ENCODE data around the gene TERT.
"Not testable (repeated sequence)": the region's sequence is repeated elsewhere in the genome, so short reads cannot be mapped to it uniquely, and the experiment has no call there.

The TERT gene

DNA sequence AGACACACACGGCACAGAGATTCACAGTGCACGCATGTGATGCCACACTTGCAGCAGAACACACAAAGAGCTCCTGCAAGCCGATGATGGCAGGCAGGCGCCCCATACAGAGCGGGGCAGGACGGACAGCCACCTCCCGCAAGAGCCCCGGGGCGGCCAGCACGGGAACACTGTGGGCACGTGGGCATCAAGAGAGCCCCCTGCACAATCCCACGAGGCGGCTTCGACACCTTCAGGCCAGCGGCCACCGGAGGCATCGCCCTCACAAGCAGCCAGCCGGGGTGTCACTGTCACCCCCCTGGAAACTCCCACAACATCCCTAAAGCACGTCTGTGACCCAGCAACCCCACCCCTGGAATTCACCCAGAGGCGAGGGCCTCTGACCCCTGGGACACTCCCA lies 17.9 kb downstream of the TERT start:
- Histone ChIP-seq H3K9ac (ENCODE audit: low read depth, low read length) (no peak overlapping the region), H3K36me3 (ENCODE audit: insufficient read depth, low read length) (no peaks in the 10 kb centered on the region), H3K9me3 (ENCODE audit: control insufficient read depth, insufficient read depth, low read length) (no peaks in the 10 kb centered on the region), H3K4me1 (ENCODE audit: insufficient read depth, low read length) (no peaks in the 10 kb centered on the region)

DNA sequence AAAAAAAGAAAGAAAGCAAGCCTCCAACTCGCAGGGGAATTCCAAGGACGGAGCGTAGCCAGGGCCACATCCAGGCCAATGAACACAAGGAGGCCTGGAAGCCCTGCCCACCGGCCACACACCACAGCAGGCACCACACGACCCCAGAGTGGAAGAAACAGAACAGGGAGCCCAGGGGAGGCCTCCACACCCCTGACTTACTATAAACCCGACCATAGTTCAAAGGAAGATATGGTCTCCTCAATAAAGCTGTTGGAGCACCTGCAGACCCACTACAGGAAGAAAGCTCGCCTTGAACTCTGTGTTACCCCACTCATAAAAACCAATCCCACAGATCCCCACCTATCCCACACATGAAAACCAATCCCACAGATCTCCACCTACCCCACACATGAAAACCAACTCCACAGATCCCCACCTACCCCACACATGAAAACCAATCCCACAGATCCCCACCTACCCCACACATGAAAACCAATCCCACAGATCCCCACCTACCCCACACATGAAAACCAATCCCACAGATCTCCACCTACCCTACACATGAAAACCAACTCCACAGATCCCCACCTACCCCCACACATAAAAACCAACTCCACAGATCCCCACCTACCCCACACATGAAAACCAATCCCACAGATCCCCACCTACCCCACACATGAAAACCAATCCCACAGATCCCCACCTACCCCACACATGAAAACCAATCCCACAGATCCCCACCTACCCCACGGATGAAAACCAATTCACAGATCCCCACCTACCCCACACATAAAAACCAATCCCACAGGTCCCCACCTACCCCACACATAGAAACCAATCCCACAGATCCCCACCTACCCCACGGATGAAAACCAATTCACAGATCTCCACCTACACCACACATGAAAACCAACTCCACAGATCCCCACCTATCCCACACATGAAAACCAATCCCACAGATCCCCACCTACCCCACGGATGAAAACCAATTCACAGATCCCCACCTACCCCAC lies 19.2 kb downstream of the TERT start:
- not testable (repeated sequence) for H3K4me1 ChIP-seq (ENCODE audit: insufficient read depth, low read length); H3K9ac ChIP-seq (ENCODE audit: low read depth, low read length); H3K9me3 ChIP-seq (ENCODE audit: control insufficient read depth, insufficient read depth, low read length); H3K36me3 ChIP-seq (ENCODE audit: insufficient read depth, low read length)

DNA sequence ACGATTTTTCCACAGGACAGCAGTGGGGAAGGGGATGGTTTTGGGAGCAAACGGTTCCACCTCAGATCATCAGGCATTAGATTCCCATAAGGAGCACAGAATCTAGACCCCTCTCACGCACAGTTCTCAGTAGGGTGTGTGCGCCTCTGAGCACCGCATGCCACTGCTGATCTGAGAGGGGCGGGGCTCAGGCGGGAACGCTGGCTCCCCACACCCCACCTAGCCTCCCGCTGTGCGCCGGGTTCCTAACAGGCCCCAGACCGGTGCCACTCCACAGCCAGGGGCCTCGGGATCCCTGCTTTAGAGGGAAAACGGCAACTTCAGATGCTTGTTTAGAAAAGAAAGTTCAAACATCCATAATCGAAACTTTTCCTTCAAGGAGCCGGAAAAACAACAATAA lies 20.4 kb downstream of the TERT start:
- H3K9ac ChIP-seq (ENCODE audit: low read depth, low read length) = no peak overlapping the region
- no peaks in the 10 kb centered on the region for H3K4me1 ChIP-seq (ENCODE audit: insufficient read depth, low read length)
- H3K36me3 ChIP-seq (ENCODE audit: insufficient read depth, low read length) = no peaks in the 10 kb centered on the region
- H3K9me3 ChIP-seq (ENCODE audit: control insufficient read depth, insufficient read depth, low read length) = no peaks in the 10 kb centered on the region

DNA sequence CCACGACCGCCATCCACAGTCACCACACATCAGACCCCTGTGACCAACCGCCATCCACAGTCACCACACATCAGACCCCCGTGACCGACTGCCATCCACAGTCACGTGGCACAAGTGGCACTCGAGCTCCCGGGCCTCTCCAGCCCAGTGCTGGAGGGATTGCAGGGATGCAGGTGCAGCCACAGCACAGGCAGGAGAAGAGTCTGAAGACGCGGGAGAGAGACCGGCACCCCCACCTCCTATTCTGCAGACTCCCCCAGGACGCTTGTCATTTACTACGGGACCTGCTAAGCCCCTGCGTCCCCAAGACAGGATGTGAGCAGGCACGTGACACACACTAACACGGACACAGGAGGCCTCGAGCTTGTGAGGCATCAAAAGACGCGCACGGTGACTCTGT lies 21.1 kb downstream of the TERT start:
- no peak overlapping the region for H3K9ac ChIP-seq (ENCODE audit: low read depth, low read length)
- H3K4me1 ChIP-seq (ENCODE audit: insufficient read depth, low read length) = no peaks in the 10 kb centered on the region
- no peaks in the 10 kb centered on the region for H3K9me3 ChIP-seq (ENCODE audit: control insufficient read depth, insufficient read depth, low read length)
- no peaks in the 10 kb centered on the region for H3K36me3 ChIP-seq (ENCODE audit: insufficient read depth, low read length)

DNA sequence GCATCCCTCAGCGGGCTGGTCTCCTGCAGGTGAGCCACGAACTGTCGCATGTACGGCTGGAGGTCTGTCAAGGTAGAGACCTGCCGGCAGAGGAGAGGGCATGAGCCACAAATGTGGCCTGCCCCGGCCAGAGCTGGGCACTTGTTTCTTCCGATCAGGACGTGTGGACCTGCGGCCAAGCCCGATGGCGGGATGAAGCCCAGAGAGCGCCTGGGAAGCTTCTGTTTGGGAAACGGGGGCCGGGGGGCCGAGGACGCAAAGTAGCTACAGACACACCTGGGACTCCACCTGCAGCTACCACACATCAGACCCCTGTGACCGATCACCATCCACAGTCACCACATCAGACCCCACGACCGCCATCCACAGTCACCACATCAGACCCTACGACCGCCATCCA lies 22.7 kb downstream of the TERT start:
- Histone ChIP-seq H3K9me3 (ENCODE audit: control insufficient read depth, insufficient read depth, low read length) (no peaks in the 10 kb centered on the region), H3K9ac (ENCODE audit: low read depth, low read length) (no peak overlapping the region), H3K4me1 (ENCODE audit: insufficient read depth, low read length) (no peaks in the 10 kb centered on the region), H3K36me3 (ENCODE audit: insufficient read depth, low read length) (no peaks in the 10 kb centered on the region)

DNA sequence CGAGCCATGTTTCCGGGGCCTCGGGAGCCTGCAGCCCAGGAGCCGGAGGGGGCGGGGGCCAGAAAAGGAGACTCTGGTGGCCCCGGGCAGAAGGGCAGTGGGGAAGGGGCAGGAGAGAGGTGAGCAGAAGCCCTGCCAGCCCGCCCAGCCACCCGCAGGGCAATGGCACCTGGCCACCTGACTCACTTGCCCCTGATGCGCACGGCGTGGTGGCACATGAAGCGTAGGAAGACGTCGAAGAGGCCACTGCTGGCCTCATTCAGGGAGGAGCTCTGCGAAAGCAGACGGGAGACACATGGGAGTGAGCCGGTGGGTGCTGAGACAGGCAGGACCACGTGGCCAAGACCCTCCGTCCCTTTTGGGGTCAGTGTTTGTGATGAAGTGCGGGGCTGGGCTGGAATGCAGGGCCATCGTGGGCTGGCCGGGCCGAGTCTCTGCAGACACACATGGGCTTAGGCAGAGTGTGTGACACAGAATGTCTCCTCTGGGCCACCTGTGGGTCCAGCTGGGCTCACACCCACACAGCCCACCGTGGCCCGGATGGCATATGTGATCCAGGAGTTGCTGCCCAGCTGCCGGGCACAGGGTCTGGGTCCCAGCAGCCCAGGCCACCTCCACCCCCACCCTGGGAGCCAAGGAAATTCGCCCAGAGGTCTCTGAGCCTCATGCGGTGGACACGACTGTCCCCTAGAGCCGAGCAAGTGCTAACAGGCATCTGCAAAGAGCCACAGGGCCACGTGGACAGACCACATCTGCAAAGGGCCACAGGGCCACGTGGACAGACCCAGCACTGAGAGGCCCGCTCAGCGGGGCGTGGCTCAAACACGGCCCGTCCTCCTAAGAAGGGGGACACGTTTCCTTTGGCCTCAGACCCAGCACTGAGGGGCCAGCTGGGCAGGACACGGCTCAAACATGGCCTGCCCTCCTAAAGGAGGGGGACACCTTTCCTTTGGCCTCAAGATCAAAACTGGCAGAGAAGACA lies 23.6 kb downstream of the TERT start:
- H3K36me3 ChIP-seq (ENCODE audit: insufficient read depth, low read length) = no peaks in the 10 kb centered on the region
- H3K4me1 ChIP-seq (ENCODE audit: insufficient read depth, low read length) = no peaks in the 10 kb centered on the region
- H3K9ac ChIP-seq (ENCODE audit: low read depth, low read length) = no peak overlapping the region
- no peaks in the 10 kb centered on the region for H3K9me3 ChIP-seq (ENCODE audit: control insufficient read depth, insufficient read depth, low read length)

DNA sequence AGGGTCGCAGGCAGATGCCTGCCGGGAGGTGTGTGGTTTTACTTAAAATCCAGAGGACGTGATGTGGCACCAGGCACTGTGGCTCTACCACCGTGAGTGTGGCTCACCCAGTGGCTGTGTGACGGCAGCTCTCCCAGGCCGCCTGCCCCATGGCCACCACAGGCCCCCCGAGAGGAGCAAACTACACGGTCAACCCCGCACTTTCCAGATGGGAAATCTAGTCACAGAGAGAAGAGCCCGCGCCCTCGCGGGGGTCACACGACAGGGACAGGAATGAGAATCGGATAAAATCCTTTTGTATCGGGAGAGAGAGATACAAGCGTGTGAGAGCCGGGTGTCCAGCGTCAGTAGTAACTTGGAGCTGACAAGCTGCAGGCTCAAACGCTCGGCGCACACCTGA lies 24.4 kb downstream of the TERT start:
- Histone ChIP-seq H3K4me1 (ENCODE audit: insufficient read depth, low read length) (no peaks in the 10 kb centered on the region), H3K9me3 (ENCODE audit: control insufficient read depth, insufficient read depth, low read length) (no peaks in the 10 kb centered on the region), H3K36me3 (ENCODE audit: insufficient read depth, low read length) (no peaks in the 10 kb centered on the region), H3K9ac (ENCODE audit: low read depth, low read length) (no peak overlapping the region)

DNA sequence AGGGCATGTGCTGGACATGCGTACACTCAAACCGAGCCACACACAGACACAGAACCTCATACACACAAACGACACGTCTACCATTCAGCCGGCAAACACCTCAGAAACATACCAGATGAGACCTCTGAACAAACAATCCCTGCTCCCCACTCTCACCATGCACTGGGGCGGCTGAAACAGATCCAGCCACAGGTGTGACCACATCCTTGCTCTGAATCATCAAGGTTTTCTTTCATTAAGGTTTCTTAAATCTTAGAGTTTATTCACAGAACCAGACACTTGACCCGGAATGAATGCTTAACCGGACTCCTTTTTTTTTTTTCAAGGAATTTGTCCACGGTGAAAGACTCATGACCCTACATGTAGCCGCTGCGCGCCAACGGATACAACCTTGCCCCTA lies 26.2 kb downstream of the TERT start:
- H3K9ac ChIP-seq (ENCODE audit: low read depth, low read length) = no peak overlapping the region
- H3K4me1 ChIP-seq (ENCODE audit: insufficient read depth, low read length) = no peaks in the 10 kb centered on the region
- H3K9me3 ChIP-seq (ENCODE audit: control insufficient read depth, insufficient read depth, low read length) = no peaks in the 10 kb centered on the region
- H3K36me3 ChIP-seq (ENCODE audit: insufficient read depth, low read length) = no peaks in the 10 kb centered on the region

DNA sequence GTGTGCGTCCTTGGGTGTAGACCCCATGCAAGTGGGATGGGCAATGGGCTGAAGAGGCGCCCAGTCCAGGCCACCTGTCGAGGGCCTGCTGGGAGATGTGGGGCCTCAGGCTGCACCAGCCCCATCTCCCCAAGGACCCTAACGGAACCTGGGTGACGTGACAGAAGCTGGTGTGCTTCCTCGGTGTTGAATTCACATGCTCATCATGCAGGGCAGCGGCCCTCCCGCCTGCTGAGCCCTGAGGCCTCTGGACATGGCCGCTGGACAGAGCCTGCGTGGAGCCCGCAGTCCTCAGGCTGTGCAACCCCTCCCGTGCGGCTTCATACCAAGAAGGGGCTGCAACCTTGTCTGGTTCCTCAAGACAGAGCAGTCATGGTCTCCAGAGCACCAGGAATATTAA lies 26.8 kb downstream of the TERT start:
- Histone ChIP-seq H3K9ac (ENCODE audit: low read depth, low read length) (no peak overlapping the region), H3K4me1 (ENCODE audit: insufficient read depth, low read length) (no peaks in the 10 kb centered on the region), H3K36me3 (ENCODE audit: insufficient read depth, low read length) (no peaks in the 10 kb centered on the region; the same call in 1 of the 2 replicates), H3K9me3 (ENCODE audit: control insufficient read depth, insufficient read depth, low read length) (peaks cover 4% of the 10 kb centered on the region; the same call in 1 of the 2 replicates)

DNA sequence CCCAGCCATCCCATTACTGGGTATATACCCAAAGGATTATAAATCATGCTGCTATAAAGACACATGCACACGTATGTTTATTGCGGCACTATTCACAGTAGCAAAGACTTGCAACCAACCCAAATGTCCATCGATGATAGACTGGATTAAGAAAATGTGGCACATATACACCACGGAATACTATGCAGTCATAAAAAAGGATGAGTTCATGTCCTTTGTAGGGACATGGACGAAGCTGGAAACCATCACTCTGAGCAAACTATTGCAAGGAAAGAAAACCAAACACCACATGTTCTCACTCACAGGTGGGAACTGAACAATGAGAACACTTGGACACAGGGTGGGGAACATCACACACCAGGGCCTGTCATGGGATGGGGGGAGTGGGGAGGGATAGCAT lies 27.4 kb downstream of the TERT start:
- H3K9ac ChIP-seq (ENCODE audit: low read depth, low read length); H3K4me1 ChIP-seq (ENCODE audit: insufficient read depth, low read length); H3K36me3 ChIP-seq (ENCODE audit: insufficient read depth, low read length): not testable (repeated sequence)
- peaks cover 10% of the 10 kb centered on the region for H3K9me3 ChIP-seq (ENCODE audit: control insufficient read depth, insufficient read depth, low read length)

DNA sequence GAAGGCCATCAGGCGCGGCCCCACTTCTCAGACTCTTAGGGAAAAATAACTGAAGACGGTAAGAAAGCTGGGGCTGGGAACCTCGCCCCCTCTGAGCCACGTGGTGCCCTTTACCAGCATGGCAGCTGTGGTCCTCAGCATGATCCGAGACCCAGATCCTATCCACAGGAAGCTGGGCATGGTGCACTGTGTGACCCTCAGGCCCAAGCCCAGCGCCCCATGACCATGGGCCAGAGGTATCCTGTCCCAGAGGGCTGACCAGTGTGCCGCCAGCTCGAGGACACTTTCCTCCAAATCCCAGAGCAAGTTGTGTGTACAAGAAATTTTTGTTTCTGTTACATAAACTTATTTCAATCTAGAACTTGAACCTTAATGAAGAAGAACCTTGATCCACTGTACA lies 28.1 kb downstream of the TERT start:
- peaks cover 17% of the 10 kb centered on the region for H3K9me3 ChIP-seq (ENCODE audit: control insufficient read depth, insufficient read depth, low read length)
- H3K9ac ChIP-seq (ENCODE audit: low read depth, low read length) = no peak overlapping the region
- no peaks in the 10 kb centered on the region for H3K4me1 ChIP-seq (ENCODE audit: insufficient read depth, low read length)
- H3K36me3 ChIP-seq (ENCODE audit: insufficient read depth, low read length) = peaks cover 6% of the 10 kb centered on the region; the same call in 1 of the 2 replicates

DNA sequence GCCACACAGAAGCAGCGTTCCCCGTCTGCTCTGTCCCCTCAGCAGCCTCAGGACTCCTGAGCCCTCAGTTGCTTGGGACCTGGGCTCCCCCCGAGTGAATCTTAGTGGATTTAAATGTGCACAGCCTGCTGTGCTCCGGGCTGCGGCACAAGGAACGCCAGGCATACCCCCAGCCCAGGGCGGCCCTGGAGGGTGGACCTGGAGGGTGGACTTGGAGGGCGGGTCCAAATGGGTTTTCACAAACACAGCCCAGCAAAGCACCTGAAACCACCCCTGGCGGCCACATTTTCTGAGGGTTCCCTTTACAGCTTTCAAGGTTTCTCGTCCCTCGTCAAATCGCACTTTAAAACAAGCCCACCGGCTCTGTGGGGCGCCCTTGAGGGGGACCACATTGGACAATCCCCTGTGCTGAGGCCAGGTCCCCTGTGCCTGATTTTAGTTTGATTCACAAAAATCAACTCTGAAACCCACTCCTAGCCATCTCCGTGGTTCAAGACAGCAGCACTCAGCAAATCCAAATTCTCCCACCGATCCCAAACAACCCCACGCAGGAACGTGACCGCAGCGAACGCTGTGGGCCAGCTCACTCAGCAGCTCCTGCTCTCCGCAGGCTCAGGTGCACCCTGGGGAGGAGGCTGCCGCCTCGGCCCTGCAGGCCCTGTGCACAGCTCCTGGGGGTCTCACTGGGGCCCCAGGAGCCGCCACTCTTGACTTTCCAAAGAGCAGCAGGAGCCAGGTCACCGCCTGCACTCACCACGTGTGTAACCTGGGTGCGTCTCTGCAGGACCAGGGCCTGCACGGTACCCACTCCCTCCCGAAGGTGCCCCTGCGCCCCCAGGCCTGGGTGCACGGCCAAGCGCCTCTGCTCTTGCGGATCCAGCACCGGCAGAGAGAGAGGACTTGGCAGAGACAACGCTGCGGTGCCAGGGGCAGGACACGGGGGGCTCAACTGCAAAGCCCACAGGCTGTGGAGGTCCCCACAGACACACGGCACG lies 29.1 kb downstream of the TERT start:
- Histone ChIP-seq H3K9ac (ENCODE audit: low read depth, low read length) (no peak overlapping the region), H3K36me3 (ENCODE audit: insufficient read depth, low read length) (peaks cover 6% of the 10 kb centered on the region; the same call in 1 of the 2 replicates), H3K9me3 (ENCODE audit: control insufficient read depth, insufficient read depth, low read length) (peaks cover 19% of the 10 kb centered on the region), H3K4me1 (ENCODE audit: insufficient read depth, low read length) (no peaks in the 10 kb centered on the region)

DNA sequence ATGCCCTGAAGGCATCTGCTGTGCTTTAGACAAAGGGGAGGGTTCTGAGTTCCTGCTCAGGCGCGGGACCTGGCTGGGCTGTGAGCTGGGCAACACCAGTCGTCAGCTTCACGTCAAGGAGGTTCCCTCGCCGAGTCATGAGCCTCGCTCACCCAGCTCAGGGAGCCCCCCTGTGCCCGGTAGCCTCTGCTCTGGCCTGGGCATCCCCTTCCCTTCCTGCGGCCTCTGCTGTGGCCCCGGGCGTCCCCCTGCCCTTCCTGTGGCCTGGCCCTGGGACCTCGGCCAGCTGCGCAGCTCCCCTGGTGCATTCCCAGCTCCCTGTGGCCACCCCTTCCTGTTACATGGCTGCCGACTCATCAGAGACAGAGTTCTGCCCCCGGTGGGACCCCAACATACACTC lies 29.8 kb downstream of the TERT start:
- Histone ChIP-seq H3K9ac (ENCODE audit: low read depth, low read length) (no peak overlapping the region), H3K9me3 (ENCODE audit: control insufficient read depth, insufficient read depth, low read length) (peaks cover 19% of the 10 kb centered on the region), H3K36me3 (ENCODE audit: insufficient read depth, low read length) (peaks cover 6% of the 10 kb centered on the region; the same call in 1 of the 2 replicates), H3K4me1 (ENCODE audit: insufficient read depth, low read length) (no peaks in the 10 kb centered on the region)
